GM19043 (cell line): ENCODE results near the gene P2RY2.
A peak's percentile ranks its signal among the peaks of the same experiment; 100 is the strongest.

Experiments
- ATAC-seq: cut with Tn5 transposase; IDR thresholded peaks from one replicate; pipeline ENCODE4 v1.9.1; 2021; ENCODE audit warnings: low read depth; ENCODE audit not compliant: unreplicated experiment

Gene P2RY2

DNA sequence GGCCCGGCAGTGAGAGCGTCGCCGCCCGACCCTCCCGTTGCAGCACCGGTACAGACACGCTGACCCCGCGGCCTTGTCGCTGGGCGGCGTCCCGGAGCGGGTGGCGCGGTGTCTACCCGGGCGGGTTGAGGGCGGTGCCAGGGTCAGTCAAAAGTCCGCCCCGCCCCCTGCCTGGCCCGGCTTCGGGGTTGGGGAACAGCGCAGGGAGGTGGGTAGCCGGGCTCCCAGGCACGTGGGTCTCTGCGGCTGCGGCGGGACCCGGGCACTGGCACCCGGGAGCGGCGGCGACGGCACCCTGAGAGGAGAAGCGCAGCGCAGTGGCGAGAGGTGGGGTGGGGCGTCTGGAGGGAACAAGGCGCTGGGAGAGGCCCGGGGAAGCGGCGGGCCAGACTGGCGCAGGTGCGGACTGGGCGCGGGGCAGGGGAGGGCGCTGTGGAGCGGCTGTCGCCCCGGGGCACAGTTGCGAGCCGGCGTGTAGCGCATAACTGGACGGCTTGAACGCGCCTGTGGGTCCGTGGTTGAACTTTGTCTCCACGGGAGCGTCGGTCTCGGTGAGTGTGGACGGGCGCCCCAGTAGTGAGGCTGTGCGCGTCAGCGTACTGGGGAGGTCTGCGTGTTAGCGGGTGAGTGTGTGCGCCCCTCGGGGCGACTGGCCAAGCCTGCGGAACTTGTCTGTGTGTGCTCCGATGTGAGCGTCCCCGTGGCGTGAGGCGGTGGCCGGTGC, at the start of gene P2RY2:
Gene P2RY2, plus strand, starts transcription at position 176 of the 724 bp plus-strand sequence. CDS start 15,879 bp downstream, outside the sequence.
- ATAC-seq = no peak

DNA sequence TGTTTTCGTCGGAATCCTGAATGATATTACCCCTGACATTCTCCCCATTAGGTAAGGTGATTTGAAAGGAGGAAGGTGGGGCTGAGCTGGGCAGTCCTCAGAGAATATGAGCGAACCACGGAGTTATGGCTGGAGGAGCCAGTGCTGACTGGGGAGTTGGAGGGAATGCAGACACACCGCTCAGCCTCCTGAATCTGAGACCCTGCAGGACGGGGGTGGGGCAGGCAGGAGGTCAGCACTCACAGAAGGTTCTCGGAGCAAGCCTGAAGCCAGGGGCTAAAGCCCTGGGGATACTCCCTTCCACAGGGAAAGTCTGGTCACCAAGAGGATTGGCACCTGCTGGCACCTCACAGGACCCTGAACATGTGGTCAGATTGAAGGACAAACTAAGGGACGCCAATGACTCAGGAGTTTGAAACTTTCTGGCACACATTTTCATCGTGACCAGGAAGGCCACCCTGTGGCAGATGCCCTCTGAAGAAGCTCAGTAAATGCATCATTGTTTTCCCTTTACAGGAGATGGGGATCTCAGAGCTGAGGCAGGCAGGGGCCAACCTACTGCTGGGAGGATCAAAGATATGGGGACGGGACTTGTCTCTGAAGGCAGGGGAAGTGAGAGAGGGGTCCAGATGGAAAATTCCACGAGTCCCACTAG, 49.0 kb upstream of the P2RY2 start:
- ATAC-seq = no peak

DNA sequence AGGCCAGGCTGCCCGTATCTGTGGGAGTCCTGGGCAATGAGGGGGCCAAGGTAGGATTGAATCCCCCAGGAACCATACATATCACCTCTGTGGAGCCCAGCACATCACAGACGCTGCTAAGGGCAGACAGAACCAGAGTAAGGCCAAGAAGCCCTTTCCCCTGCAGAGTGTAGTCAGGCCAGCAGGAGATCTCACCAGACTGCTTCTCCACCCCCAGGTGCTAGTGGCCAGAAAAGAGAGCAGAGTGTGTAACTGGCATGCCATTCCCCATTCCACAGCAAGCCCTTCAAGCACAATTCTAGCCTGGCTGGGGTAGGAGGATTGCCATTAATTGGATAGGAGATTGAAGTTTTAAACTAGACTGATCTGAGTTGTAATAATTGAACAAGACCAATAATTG, 47.9 kb upstream of the P2RY2 start:
- ATAC-seq = no peak

DNA sequence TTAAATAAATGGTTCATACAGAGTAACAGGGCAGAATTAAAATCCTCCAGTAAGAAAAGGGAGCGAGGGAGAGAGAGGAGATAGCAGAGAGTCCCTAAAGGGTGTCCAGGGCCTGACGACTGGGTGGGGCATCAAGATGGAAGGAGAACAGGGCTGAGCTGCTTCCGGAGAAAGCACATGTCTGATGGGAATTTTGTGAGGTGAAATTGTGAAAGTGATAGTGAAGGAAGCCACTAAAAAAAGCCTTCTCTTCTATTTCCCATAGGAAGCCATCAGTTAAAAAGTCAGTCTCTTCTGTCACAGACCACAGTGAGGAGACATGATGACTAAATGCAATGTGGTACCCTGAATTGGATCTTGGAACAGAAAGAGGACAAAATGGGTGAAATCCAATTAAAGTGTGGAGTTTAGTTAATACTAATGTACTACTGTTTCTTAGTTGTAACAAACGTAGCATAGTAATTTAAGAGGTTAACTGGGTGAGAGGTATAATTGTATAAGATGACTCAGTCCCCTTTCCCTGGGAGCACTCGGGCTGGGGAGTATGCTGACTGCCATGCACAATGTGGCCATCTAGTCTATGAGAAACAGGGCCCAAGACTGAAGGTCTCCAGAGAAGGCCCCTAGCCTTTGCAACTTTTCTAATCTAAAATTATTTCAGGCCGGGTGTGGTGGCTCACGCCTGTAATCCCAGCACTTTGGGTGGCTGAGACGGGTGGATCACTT, 46.5 kb upstream of the P2RY2 start:
- ATAC-seq = no peak

GRCh38 chr11:73172992-73173656, 45.0 kb upstream of the P2RY2 start:
- ATAC-seq = no peak

GRCh38 chr11:73173755-73174494, 44.2 kb upstream of the P2RY2 start:
- ATAC-seq = no peak

DNA sequence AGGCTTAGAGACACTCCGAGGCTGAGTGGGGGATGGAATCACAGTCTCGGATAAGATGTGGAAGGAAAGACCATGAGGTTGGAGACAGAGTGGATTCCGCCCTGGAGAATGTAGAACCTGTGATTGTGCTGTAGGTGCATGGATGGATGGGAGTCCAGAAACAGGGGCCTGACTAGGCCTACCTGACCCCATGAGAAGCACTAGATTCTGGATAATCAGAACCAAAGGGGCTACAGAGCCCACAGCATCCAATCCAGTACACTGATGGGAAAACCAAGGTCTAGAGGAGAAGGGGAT, 43.6 kb upstream of the P2RY2 start:
- ATAC-seq = no peak

DNA sequence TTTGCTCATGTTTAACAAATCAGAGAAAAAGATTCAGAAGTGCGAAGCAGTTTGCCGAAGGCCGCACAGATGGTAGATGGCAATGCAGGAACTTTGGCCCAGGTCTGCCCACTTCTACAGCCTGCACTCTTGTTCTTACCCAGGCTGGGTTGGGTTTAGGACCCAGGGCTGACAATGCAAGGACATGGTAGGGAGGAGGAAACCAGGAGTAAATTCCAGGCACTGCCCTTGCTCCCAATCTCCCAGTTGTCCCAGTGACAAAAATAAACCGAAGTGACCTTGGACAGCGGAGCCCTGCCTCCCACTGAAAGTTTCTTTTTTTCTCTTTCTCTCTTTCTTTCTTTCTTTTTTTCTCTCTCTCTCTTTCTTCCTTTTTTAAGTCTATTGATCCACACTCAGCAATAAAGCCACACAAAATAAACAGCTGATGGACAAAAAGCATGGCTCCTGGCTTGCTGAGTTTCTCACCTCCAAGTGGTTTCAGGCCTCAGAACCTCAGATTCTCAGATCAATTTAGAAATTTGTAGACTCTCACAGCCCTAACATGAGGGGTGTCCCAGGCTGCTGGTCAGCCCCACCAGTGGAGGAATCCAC, 42.4 kb upstream of the P2RY2 start:
- ATAC-seq = no peak

GRCh38 chr11:73176145-73176873, 41.8 kb upstream of the P2RY2 start:
- no peak for ATAC-seq

DNA sequence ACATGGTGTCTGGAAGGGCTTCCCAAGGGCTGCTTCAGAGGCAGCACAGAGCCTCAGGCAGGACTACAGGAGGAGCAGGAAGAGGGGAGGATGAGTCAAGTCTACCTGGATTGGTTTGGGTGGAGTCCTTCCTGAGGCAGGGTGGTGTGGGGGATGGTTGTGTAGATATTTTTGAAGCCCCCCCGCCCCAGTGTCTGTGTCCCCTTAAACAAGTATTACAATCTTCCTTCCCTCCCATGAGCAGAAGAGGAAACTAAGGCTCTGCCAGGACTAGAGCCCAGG, 41.3 kb upstream of the P2RY2 start:
- ATAC-seq = no peak

DNA sequence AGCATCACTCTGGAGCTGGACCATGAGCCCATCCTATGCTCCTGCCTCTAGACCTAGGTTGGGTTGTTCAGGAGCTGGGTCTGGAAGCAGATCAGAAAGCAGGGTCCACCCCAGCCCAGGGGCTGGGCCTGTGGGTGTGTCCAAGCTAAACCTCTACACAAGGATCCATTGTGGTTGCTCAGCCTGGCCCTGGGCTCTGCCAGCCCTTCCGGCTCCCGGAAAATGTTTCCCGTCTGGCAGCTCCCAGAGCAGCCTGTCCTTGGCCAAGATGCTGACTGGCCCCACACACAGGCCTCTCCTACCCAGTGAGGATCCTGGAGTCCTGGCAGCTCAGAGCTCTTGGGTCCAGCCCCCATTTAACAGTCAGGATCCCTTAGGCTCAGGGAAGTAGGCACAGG, 40.7 kb upstream of the P2RY2 start:
- ATAC-seq = no peak

- ATAC-seq = peak; percentile 84
Observed at GRCh38 chr11:73177778-73178539, 40.1 kb upstream of the P2RY2 start.

DNA sequence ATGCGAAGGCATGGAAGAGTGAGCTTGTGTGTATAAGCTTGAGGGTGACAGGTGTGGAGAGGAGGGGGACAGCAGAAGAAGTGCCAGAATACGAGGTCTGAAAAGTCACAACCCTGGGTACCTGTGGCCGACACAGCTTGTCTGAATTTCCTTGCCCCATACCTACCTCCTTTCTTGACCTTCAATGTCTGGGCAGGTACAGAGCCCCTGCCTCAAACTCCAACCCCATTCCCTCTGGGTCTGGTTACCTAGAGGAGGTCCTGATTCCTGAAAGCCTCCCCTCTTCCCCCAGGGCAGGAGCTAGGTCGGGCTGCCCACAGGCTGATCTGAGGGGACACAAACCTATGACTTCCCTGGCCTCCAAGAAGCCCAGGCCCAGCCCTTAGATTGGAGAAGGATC, 39.4 kb upstream of the P2RY2 start:
- no peak for ATAC-seq

DNA sequence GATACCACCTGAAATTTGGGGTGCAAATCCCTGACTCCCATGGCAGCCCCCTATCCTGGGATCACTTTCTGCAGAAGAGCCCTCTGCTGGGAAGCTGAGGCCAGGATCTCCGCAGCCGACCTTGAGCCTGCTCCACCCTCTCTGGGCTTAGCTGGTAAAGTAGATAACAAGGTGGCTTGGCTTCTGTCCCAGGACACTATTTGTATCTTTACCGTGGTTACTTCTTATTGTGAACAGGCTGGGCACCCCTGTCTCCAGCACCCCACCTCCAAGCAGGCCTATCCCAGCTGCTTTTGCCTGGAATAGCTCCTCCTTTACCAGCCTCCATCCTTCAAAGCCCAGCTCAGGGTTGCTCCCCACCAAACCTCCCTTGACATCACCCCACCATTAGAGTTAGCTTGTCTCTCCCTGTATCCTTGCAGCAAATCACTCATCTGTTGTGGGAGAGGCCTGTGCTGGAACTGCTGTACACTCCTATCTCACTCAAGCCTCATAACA, 35.2 kb upstream of the P2RY2 start:
- ATAC-seq = no peak

DNA sequence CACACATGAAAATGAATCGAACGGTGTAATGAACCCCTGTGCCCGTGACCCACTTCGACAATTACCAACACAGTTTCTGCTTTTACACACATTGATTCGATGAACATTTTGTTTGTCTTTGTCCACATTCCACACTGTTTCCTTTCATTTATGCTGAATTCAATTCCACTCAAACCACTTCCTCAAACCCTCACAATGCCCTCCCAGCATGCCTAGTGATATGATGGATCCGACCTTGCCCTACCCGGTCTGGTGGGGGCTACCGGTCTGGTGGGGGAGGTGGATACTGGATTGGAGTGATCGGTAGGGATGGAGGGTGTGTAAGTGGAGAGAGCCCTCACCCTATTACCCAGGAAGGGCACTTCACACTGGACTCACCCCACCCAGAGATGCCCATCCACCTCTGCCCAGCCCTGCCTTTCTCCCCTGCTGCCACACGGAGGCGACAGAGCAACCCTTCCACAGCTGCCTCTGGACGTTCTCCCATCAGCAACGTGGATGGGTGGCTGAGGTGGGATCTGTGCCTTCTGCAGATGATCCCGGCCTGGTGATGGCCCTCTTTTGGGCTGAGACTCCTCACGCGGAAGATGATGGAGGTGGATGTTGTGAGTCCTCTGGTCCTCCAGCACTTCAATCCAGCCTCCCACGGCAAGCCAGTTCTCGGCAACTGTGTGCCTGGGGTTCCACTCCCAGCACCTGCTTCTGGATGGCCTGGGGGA, 33.0 kb upstream of the P2RY2 start:
- ATAC-seq = no peak

DNA sequence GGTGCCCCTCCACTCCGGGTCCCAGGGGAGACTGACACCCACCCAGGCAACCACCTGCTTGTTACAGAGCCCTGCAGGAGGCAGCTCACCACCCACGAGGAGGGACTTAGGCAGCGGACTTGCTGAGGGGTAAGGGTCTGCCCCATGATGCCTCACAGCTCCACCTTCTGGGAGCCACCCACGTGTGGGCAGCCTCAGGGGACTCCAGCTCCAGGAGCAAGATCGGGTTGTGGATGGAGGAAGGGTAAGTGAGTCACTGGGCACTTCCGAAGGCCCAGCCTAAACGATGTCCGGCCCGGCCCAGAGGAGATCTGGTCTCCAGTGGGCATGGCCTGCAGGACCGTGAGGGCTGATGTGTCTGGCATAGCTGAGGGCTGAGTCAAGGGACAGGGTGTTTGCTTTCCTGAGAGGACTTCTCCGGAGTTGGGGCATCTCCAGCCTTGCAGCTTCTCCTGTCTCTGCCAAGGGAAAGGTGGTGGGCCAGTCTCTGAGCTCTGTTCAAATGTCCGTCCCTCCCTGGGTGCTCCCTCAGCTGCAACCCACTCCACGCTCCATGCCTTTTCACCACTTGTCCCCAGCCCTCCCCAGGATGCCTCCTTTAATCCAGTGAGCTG, 32.3 kb upstream of the P2RY2 start:
- no peak for ATAC-seq

GRCh38 chr11:73186294-73186850, 31.7 kb upstream of the P2RY2 start:
- no peak for ATAC-seq

GRCh38 chr11:73186886-73187285, 31.2 kb upstream of the P2RY2 start:
- ATAC-seq = no peak
